Lower leg skin (tissue), 4 donors: ENCODE results near the gene PRR7. TPM values are rescaled to one million over a fixed set of nuclear protein-coding genes. Genes with fewer than 3 reads are reported as not detected.

Source experiments
- DNase-seq, 2 donors: peaks; one replicate each; pipeline ENCODE4 v3.0.0-alpha.2; 2019; ENCODE audit warnings: low spot score in 2 of 2
- H3K4me3 ChIP-seq: fragments of 200-600 bp; sonication (generic); 2 replicates; pipeline ENCODE4 v1.5.1; 2017; ENCODE audit warnings: mild to moderate bottlenecking, low read depth; ENCODE audit not compliant: poor library complexity, severe bottlenecking
- CTCF ChIP-seq, 3 donors: fragments of 450-650 bp; IDR thresholded peaks; one replicate each; pipeline ENCODE4 v1.5.1; 2016; ENCODE audit warnings: antibody characterized with exemption in 3 of 3, mild to moderate bottlenecking in 3 of 3, moderate library complexity in 2 of 3
- POLR2A ChIP-seq, 2 donors: fragments of 450-650 bp; IDR thresholded peaks; one replicate each; pipeline ENCODE4 v1.6.1; 2016 to 2017; ENCODE audit warnings: antibody characterized with exemption in 2 of 2, mild to moderate bottlenecking in 1 of 2, moderate library complexity in 1 of 2
- whole genome bisulfite sequencing, 2 donors: methylation state at CpG; one replicate each; pipeline ENCODE4 v1.1.5; 2018; 5-methylcytosine and 5-hydroxymethylcytosine counted together
- intact Hi-C: fragments of 100-400 bp; cut with DNase I; formaldehyde crosslinking; loops from one replicate; pipeline ENCODE4 v1.15.0; 2023; ENCODE audit warnings: low total_unique reads
- total RNA-seq, 4 donors: library from RNA; depleted of rRNA; stranded (reverse); fragments of >200 nt; gene quantifications; one replicate each; pipeline ENCODE4 v1.1.0, GENCODE V29; 2016

Gene PRR7
- total RNA-seq, 4 donors from 2014 or later, result 5.4 to 10.2 (median 8.0) TPM

- 67 to 77% methylated on average over 8 of the region's 11 CpGs for WGBS, 2 donors
- intact Hi-C loops, result no loop called here
- no peak for DNase-seq
- TF ChIP-seq CTCF (IDR thresholded peaks at IDR 0.05), result no peak
- no peak for TF ChIP-seq POLR2A (IDR thresholded peaks at IDR 0.05)
- H3K4me3 ChIP-seq, result no peak overlapping the region
These were observed 29.2 kb downstream of the PRR7 start for GRCh38 chr5:177475563-177476427.

GRCh38 chr5:177476531-177477233 lies 30.1 kb downstream of the PRR7 start:
- WGBS, 2 donors, result 70 to 85% methylated on average over 15 to 18 of the region's 18 CpGs
- intact Hi-C loops, result no loop called here
- H3K4me3 ChIP-seq, result no peak overlapping the region
- peak in 1 of 2 donors; percentile 72 for DNase-seq
- TF ChIP-seq CTCF (IDR thresholded peaks at IDR 0.05), result no peak
- no peak for TF ChIP-seq POLR2A (IDR thresholded peaks at IDR 0.05)

- 97% methylated on average over 13 of the region's 13 CpGs for WGBS, 2 donors
- no peak for TF ChIP-seq POLR2A (IDR thresholded peaks at IDR 0.05)
- no peak for TF ChIP-seq CTCF (IDR thresholded peaks at IDR 0.05)
- no peak overlapping the region for H3K4me3 ChIP-seq
- intact Hi-C loops, result no loop called here
- no peak for DNase-seq
These were observed 31.3 kb downstream of the PRR7 start for GRCh38 chr5:177477701-177478477.

GRCh38 chr5:177478711-177479646 lies 32.4 kb downstream of the PRR7 start:
- intact Hi-C loops, result no loop called here
- no peak for TF ChIP-seq CTCF (IDR thresholded peaks at IDR 0.05)
- TF ChIP-seq POLR2A (IDR thresholded peaks at IDR 0.05), result no peak
- no peak overlapping the region for H3K4me3 ChIP-seq
- 30 to 31% methylated on average over 18 of the region's 18 CpGs for WGBS, 2 donors
- peak; percentile 86 to 96 for DNase-seq

- no peak overlapping the region for H3K4me3 ChIP-seq
- WGBS, 2 donors, result 49 to 52% methylated on average over 14 of the region's 14 CpGs
- intact Hi-C loops, result no loop called here
- DNase-seq, result no peak
- TF ChIP-seq CTCF (IDR thresholded peaks at IDR 0.05) (no peak), POLR2A (IDR thresholded peaks at IDR 0.05) (no peak)
These were observed 33.2 kb downstream of the PRR7 start for GRCh38 chr5:177479774-177480173.
